ENCODE results near the gene TRAPPC12.
A peak's percentile ranks its signal among the peaks of the same experiment; 100 is the strongest.
"Not testable (repeated sequence)": the region's sequence is repeated elsewhere in the genome, so short reads cannot be mapped to it uniquely, and the experiment has no call there.

The TRAPPC12 gene

DNA sequence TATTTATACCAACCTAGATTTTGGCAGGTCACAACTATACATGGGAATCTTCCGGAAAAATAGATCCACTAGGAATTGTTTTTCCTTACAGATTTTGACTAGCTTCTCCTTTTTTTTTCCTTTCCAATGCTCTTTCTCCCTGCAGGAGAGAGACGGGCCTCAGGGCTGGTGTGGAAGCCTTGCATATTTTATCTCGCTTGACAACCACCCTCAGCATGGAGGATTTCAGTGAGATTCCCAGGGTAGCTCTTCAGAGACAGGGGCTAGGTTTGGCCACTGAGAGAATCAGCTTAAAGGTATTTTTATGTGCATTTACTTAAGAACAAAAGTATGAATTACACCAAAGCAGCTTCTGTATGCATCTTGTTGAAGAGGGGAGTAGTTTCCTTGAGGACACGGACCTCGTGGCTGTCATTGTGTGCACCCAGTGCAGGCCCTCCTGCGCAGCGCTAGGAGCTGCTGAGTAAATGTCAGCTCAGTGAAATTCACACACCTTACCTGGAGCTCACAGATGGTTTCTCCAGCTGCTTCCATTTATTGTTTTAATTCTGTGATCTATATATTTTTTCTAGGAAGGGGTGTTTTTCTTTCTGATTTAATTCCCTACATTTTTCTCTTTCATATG lies 54.4 kb downstream of the TRAPPC12 start:
- DNase-seq = no peak

DNA sequence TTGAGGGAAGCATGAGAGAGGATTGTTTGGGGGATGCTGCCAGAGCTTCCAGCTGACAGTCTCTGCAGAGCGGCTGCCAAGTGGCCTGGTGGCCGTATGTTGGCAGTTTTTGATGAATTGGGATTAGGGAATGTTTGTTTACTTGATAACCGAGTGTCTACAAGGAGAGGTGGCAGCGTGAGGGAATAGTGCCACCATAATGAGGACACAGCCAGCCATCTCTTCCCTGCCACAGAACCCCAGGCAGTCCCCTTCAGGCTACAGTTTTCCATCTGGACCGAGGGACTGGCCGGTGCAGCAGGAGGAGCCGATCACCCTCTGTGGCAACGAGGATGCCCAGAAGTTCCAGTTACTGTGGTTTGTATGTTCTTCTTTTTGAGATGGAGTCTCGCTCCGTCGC lies 55.2 kb downstream of the TRAPPC12 start:
- DNase-seq = peak; percentile 58

DNA sequence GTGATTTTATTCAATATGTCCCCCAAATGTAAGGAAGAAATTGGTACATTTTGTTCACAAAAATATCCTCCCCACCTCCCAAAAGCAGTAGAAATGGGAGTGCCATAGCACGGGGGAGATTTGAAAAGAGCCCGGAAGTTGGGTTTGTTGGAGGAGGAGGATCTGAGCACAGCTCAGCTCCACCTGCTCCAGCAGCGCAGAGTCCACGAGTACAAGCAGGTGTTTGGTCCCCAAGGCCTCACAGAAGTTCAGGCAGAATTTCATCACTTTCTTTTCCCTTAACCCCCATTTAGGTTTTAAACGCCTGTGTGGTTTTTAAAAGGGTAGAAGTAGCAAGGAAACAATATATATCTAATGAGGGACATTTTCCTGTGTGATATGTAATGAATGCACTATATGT lies 56.0 kb downstream of the TRAPPC12 start:
- no peak for DNase-seq

DNA sequence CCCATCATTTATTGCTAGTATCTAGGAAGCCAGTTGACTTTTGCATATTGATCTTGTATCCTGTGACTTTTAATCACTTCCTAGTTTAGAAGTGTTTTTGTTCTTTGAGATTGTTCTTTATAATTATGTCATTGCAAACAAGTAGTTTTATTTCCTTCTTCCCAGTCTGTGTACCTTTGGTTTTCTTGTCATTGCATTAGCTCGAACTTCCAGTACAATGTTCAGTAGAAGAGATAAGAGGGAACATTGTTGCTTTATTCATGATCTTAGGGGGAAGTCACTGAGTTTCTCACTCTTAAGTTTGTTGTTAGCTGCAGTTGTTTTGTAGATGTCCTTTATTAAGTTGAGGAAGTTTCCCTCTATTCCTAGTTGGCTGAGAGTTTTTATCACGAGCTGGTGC lies 61.0 kb downstream of the TRAPPC12 start:
- DNase-seq = no peak

DNA sequence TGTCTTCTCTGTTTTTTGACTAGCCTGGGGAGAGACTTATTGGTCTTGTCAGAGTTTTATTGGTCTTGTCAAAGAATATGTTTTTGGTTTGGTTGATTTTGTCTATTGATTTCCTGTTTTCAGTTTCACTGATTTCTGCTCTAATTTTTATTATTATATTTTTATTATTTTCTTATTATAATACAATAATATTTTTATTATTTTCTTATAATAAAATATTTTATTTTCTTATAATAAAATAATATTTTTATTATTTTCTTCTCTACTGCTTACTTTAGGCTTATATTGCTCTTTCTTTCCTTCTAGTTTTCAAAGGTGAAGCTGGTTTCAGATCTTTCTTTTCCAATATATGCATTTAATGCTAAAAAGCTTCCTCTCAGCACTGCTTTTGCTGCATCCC lies 62.0 kb downstream of the TRAPPC12 start:
- DNase-seq = no peak

DNA sequence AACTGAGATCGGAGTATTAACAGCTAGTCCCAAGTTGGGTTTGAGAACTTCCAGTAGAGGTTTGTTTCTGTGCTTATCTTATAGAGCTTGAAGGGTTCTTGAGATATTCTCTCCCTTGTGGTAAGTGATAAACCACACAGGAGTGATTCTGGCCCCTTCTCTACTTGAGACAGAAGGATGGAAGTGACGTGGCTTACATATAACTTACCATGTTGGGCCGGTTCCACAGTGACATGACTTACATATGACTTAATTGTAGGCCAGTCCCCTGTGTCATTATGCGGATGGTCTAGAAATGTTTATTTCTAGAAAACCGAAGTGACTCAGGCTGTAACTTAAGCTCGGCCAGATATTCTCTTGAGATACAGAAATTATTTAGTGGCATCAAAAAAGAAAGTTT lies 62.7 kb downstream of the TRAPPC12 start:
- no peak for DNase-seq

DNA sequence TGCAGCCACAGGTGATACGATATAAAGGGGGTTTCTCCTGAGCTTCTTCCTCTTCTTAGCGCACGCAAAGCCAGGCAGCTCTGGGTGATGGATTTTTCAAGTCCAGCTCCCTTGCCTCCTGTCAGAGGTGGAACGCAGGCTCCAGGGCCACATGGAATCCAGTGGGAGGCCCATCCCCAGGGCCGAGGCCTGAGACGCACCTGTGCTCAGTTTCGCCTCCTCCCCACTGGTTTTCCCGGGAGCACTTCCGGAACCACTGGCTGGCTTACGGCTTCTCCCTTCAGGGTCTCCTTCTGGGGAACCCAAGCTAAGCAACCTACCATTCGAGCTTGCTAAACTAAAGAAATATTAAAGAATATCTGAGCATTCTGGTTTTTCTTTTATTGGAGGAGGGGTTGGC lies 63.6 kb downstream of the TRAPPC12 start:
- no peak for DNase-seq

DNA sequence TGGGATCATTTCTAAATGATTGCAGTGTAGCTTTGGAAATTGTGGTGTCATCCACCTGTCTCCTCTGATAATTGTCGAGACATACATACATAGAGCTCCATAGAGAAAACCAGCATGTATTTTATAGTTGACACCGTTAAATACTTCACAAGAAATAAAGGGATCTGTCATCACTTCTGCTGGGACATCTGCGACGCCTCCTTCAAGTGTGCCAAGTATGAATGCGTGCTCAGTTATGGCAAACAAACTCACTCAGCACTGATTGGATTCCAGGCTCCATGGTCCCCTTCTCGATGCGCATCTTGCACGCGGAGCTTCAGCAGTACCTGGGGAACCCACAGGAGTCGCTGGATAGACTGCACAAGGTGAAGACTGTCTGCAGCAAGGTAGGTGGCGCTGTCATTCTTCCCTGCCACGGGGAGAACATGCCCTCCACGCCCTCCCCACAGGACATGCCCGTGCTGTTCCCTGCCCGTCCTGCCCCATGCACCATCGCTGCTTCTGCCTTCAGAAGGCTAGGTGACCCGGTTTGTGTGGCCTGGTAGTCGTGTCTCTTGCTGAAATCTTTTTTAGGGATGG lies 64.1 kb downstream of the TRAPPC12 start:
- no peak for DNase-seq

DNA sequence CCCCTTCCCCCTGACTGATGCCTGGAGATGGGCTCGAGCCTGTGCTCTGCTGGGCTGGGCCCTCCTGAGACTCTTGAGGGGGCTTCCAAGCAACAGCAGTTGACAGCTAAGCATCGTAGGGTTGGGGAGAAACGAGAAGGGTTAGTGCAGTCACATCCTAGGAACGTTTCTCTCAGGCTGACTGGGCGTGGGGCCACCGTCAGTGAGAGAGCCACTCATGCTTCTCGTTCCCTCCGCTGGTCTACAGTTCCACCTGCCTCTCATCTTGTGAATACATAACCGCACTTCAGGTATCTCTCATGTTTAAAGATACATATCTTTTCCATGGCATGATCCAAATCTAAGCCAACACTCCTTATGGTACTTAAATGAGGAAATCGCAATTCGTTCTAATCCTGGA lies 66.4 kb downstream of the TRAPPC12 start:
- DNase-seq = no peak

DNA sequence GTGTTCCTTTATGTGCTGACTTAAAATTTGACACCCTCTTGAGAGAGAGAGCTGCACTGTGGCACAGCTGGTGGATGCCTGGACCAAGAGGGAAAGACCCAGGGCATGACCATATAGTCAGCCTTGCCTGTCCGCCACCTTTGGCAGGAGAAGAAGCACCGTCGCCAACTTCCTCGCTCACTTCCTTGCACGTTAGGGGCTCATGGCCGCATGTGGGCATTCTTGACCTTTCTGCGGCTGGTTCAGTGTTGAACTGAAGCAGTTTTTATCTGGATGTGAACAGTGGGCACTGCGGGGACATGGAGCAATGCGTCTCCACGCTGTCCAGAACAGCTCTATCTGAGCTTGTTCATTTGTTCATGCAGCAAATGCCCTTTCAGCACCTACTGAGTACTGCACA lies 66.9 kb downstream of the TRAPPC12 start:
- no peak for DNase-seq

DNA sequence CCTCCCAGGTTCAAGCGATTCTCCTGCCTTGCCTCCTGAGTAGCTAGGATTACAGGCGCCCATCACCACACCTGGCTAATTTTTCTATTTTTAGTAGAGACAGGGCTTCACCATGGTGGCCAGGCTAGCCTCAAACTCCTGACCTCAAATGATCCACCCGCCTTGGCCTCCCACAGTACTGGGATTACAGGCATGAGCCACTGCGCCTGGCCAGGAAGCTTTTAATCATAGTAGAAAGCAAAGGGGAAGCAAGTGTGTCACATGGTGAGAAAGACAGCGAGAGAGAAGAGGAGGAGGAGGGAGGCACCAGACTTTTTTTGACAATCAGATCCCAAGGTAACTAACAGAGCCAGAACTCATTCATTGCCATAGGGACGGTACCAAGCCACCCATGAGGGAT lies 67.7 kb downstream of the TRAPPC12 start:
- DNase-seq = not testable (repeated sequence)

DNA sequence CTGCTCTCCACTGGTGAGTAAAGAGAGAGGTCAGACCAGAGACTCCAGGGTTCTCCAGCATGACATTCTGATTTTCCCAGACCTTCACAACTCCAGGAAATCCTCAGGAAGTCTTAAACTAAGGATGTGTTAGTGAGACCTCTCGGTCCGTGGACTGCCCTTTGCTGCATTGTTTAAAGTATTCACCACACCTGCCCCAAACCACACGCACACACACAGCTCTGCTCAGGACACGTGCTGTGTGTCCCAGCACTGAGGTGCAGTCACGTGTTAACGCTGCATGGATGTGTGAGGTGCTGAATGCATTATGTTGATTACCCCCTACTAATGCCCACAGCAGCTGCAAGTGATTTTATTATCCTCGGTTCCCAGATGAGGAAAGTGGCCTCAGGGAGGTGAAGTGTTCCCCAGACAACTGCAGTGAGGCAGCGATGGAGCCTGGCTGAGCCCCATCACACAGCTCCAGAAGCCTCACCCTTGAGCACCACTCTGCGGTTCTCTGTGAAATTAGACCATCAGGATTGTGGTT lies 68.4 kb downstream of the TRAPPC12 start:
- DNase-seq = no peak

DNA sequence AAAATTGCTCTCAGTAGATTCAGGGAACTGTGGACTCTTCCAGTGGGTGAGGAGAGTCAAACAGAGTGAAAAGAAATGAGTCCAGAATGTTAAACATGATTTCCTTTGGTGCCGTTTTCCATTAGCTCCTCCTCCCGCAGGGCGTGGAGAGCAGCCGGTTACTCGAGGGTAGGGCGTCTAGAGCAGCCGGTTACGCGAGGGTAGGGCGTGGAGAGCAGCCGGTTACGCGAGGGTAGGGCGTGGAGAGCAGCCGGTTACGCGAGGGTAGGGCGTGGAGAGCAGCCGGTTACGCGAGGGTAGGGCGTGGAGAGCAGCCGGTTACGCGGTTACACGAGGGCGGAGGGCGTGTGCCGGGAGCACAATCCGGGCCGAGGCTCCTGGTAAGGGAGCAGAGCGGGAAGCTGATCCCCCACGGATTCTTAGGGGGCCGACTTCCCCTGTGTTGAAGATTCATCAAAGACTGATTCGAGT lies 69.0 kb downstream of the TRAPPC12 start:
- not testable (repeated sequence) for DNase-seq

DNA sequence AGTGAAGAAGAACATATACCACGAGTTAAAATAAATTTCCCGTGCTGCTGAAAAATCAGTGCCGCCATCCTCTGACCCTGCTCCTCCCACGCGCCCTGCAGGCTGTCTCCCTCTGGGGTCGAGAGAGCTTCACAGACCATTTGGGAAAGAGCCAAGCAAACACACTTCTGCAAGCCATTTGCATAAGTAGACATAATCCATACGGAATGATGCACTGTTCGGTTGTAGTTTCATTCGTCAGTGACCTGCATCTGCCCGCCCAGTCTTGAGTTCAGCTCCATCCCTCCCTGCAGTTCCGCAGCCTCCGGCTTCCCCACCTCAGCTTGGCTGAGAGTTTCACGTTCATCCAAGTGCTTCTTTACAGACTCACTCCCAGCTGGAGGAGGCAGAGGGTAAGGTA lies 69.6 kb downstream of the TRAPPC12 start:
- no peak for DNase-seq

DNA sequence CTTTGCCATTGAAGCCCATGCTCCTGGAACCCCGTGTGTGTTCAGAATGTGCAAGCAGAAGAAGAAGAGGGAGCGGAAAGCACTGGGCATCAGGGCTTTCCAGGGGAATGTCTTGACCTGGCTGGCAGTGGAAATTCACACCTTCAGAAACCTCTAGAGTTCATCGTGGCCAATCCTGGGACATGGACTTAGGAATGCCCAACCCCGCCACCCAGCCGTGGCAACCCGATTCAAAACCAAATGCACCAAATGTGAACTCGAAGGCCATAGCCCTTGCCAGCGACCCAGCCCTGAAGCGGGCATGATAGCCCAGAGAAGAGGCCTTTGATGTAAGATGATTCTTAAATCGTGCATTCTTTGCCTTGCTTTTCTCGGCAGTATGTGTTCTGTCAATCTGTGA lies 70.4 kb downstream of the TRAPPC12 start:
- DNase-seq = no peak

DNA sequence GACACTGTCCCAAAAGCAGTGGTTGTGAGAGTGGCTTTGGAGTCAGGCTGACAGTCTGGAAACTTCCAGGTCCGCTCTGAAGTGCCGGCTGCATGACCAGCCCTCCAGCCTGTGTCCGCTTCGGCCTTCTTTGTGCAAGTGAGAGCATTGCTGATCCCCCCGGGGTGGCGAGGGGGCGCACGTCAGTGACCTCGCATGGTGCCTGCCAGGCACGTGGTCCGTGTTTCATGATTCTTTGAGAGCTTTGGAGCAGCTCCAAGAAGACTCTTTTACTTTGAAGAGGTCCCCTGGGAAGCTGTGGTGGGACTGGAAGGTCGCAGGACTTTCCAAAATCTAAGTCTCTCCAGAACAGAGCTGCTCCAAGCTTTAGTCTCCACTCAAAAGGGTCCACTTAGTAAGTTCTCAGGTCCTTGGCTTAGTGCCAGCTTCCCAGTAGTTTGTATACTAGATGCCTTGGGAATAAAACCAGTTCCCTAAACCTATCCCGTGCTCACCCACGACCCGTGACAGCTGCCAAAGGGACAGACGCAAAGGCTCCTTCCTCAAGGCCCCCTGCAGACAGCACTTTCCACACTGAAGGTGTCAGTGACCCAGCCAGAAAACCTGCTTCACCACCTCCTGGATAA lies 71.0 kb downstream of the TRAPPC12 start:
- peak; percentile 16 for DNase-seq

DNA sequence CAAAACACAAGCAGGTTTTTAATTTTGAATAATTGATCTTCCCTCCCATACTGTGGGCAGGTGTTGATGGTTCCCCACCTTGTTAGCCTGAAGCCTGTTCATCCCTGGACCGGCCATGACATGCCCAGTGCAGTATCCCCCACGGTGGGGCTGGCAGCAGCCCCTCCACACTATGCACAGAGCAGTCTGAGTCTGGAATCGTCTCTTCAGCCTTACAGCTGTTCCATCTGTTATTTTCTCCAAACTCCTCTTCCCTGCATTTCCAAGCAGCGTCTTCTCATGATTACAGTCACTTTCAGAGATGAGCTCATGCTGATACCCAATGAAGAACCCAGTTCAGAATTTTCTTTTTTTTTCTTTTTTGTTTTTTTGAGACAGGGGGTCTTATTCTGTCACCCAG lies 71.7 kb downstream of the TRAPPC12 start:
- DNase-seq = no peak

DNA sequence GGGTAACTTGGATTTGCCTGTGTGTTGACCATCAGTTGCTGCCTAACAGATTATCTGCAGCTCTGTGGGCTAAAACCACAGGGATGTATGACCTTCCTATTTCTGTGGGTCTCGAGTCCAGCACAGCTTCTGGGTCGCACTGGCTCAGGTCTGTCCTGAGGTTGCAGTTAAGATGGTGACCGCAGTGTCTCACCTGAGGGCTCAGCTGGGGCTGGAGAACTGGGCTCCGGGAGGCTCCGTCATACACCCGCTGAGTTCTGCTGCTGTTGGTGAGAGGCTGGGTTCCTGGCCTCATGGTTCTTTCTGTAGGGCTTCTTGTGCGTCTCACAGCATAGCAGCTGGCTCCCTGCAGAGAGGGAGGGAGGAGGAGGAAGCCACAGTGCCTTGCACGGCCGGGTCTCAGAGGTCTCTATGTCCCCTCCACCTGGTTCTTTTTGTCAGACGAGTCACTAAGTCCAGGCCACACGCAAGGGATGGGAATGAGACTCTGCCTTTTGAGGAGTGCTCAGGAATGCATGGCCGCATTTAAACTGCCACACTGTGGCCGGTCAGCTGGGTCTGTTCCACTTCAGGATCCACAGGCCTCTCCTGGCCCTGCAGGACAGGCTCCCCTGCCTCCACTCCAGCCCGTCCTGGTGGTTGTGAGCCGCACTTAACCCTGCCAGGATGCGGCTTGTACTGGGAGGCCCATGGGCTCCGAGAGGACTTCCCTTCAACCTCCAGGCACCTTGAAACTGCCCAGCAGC lies 72.6 kb downstream of the TRAPPC12 start:
- no peak for DNase-seq

DNA sequence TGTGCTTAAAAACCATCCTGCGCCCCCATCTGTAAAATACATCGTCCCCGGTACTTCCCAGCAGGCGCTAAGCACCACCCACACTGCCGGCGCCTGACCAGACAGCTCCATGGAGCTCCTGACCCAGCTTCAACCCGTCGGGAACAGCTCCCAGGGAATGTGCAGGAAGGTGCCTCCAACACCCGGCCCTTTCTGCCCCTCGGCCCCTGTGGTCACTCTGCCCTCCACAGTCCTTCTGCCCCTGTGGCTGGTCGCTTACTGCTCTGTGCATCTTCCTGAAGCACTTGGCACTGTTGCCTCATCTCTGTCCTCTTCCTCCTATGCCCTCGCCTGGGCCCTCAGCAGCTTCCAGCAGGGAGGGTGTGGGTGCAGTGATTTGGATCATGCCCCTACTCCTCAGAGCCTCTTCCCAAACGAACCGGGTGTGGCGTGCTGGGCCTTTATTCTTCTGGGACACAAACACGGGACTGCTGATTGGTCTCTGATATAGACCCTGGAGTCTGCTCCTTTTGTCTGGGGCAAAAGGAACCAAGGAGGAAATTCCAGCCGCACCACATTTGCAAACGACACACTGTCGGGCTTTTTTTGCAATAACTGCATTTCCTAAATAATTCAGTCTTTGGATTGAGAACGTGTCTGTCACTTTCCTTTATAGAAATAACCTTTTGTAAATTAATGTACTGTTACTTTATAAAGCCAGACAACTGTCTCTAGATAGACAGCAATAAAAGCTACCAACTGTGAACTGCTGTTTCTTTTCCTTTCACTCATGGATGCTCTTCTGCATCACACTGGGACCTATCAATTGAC lies 73.9 kb downstream of the TRAPPC12 start:
- DNase-seq = no peak

DNA sequence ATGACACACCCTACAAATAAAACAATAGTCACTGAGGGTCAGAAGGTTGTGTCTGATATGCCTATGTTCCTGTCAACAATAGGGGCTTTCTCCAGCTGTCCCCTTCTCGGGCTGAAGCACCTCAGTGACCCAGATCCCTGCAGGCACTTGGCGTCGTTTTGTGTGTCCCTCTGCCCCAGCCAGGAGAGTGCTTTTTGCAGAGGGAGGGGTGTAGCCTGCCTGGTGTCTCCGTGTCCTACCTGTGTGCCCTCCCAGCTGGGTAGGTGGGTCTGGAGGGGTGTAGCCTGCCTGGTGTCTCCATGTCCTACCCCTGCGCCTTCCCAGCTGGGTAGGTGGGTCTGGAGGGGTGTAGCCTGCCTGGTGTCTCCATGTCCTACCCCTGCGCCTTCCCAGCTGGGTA lies 74.5 kb downstream of the TRAPPC12 start:
- DNase-seq = not testable (repeated sequence)

DNA sequence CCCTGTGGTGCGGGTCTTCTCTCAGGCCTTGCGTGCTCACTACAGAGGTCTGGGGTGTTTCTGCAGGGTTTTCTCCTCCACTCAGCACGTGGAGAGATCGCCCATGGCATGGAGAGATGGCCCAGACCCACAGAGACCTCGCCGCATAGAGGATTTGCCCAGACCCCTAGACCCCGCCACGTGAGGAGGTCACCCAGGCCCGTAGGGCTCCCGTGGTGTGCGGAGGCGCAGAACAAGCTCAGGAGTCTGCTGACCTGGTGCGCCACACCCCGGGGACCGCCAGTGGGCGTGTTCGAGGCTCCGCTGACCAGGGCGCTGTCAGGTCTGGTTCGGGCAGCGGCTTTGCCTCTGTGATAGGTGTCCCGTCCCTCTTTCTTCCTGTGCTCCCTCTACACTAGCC lies 75.3 kb downstream of the TRAPPC12 start:
- no peak for DNase-seq

DNA sequence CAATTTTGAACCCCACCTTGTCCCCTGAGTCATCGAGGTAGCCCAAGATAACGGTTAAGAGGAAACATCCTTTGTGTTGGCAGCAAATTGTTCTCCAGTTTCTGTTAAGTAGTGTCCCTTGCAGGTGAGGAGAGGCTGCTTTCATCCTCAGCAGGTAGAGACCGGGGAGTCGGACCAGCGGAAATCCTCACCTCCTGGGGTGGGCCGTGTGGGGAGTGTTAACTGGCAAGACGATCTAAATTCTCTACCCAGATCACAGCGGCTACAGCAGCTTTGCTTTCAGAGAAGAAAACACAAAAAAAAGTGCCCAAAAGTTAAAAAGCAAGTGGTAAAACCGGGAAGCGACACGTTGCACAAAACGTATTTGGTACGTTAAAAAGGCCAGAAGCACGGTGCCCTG lies 76.6 kb downstream of the TRAPPC12 start:
- DNase-seq = no peak

Data from NCI-H1694 (cell line).